GM23338 (cell line): ENCODE data around the gene ZXDA. TPM values are rescaled to one million over a fixed set of nuclear protein-coding genes. Genes with fewer than 3 reads are reported as not detected.

Experiments
- ATAC-seq: fragments of 200-7000 bp; cut with Tn5 transposase; 3 replicates; pipeline ENCODE4 v1.9.1; 2020
- DNase-seq: peaks from one replicate; pipeline ENCODE4 v3.0.0-alpha.2; 2015; ENCODE audit warnings: low spot score
- H2AFZ ChIP-seq: fragments of 200-600 bp; sonication (generic); 2 replicates; pipeline ENCODE4 v1.8.0; 2016; ENCODE audit warnings: antibody characterized with exemption, mild to moderate bottlenecking, moderate library complexity
- H3F3A ChIP-seq: fragments of 200-600 bp; sonication (generic); replicated peaks from 2 replicates; pipeline ENCODE4 v1.8.0; 2017; ENCODE audit warnings: antibody characterized with exemption, mixed run types, low read depth
- H3K27ac ChIP-seq: fragments of 200-600 bp; sonication (generic); 2 replicates; pipeline ENCODE4 v1.6.1; 2016; ENCODE audit warnings: low read depth
- H3K27me3 ChIP-seq: fragments of 200-600 bp; sonication (generic); 2 replicates; pipeline ENCODE4 v1.8.0; 2016; ENCODE audit warnings: mild to moderate bottlenecking, mixed run types, moderate library complexity; ENCODE audit not compliant: insufficient read depth
- H3K36me3 ChIP-seq: fragments of 200-600 bp; sonication (generic); 2 replicates; pipeline ENCODE4 v1.8.0; 2016; ENCODE audit warnings: mild to moderate bottlenecking; ENCODE audit not compliant: insufficient read depth
- H3K4me1 ChIP-seq: fragments of 200-600 bp; sonication (generic); 2 replicates; pipeline ENCODE4 v1.8.0; 2016; ENCODE audit warnings: mild to moderate bottlenecking, moderate library complexity; ENCODE audit not compliant: insufficient read depth
- H3K4me2 ChIP-seq: fragments of 200-600 bp; sonication (generic); 2 replicates; pipeline ENCODE4 v1.7.1; 2017; ENCODE audit warnings: mixed run types
- H3K4me3 ChIP-seq: fragments of 200-600 bp; sonication (generic); 2 replicates; pipeline ENCODE4 v1.6.1; 2016; ENCODE audit warnings: mixed run types
- H3K79me2 ChIP-seq: fragments of 200-600 bp; sonication (generic); replicated peaks from 2 replicates; pipeline ENCODE4 v1.8.0; 2017; ENCODE audit warnings: mild to moderate bottlenecking; ENCODE audit not compliant: insufficient read depth
- H3K9me2 ChIP-seq: fragments of 200-600 bp; sonication (generic); 2 replicates; pipeline ENCODE4 v1.8.0; 2017; ENCODE audit not compliant: insufficient read depth
- H4K20me1 ChIP-seq: fragments of 200-600 bp; sonication (generic); replicated peaks from 2 replicates; pipeline ENCODE4 v1.8.0; 2017; ENCODE audit warnings: mild to moderate bottlenecking; ENCODE audit not compliant: insufficient read depth
- H3K27ac Mint-ChIP-seq: 2 replicates; pipeline ENCODE4 v1.8.0; 2020; ENCODE audit warnings: inconsistent platforms, mild to moderate bottlenecking, moderate library complexity, mixed read lengths
- H3K27me3 Mint-ChIP-seq: 3 replicates; pipeline ENCODE4 v1.8.0; 2022; ENCODE audit warnings: low read depth, mild to moderate bottlenecking, moderate library complexity, mixed read lengths, inconsistent platforms; ENCODE audit not compliant: insufficient read depth, poor library complexity
- H3K36me3 Mint-ChIP-seq: 3 replicates; pipeline ENCODE4 v1.8.0; 2021; ENCODE audit warnings: low read depth, mild to moderate bottlenecking, inconsistent platforms, moderate library complexity, mixed read lengths
- H3K4me1 Mint-ChIP-seq: 3 replicates; pipeline ENCODE4 v1.8.0; 2020; ENCODE audit warnings: mild to moderate bottlenecking, inconsistent platforms, mixed read lengths
- H3K4me3 Mint-ChIP-seq: 3 replicates; pipeline ENCODE4 v1.8.0; 2021; ENCODE audit warnings: moderate library complexity, mild to moderate bottlenecking, inconsistent platforms, mixed read lengths
- H3K9me3 Mint-ChIP-seq: 3 replicates; pipeline ENCODE4 v1.8.0; 2020; ENCODE audit warnings: moderate library complexity, mild to moderate bottlenecking, inconsistent platforms, mixed read lengths
- CTCF ChIP-seq, 2 experiments: fragments of 200-600 bp in 1 of 2; sonication (generic) in 1 of 2; conservative IDR thresholded peaks; 2 replicates each; pipeline versions ENCODE4 v1.5.1 to v1.6.1; 2016 to 2017; ENCODE audit warnings: antibody characterized with exemption in 2 of 2, low read depth in 2 of 2, mild to moderate bottlenecking in 2 of 2, moderate library complexity in 1 of 2
- EZH2phosphoT487 ChIP-seq: fragments of 200-600 bp; sonication (generic); IDR thresholded peaks from one replicate; pipeline ENCODE4 v1.8.1; 2018; ENCODE audit warnings: antibody characterized with exemption; ENCODE audit not compliant: unreplicated experiment
- ZNF114 ChIP-seq: fragments of 250-450 bp; sonication (Bioruptor Pico); IDR thresholded peaks from 2 replicates; pipeline ENCODE4 v1.5.0; 2020; ENCODE audit warnings: mild to moderate bottlenecking, moderate library complexity
- ZNF331 ChIP-seq: fragments of 250-450 bp; sonication (Bioruptor Pico); IDR thresholded peaks from 2 replicates; pipeline ENCODE4 v1.5.0; 2020; ENCODE audit warnings: low read depth, mild to moderate bottlenecking, moderate library complexity
- ZNF462 ChIP-seq: fragments of 250-450 bp; sonication (Bioruptor Pico); IDR thresholded peaks from 2 replicates; pipeline ENCODE4 v1.5.0; 2020; ENCODE audit warnings: mild to moderate bottlenecking, moderate library complexity
- polyA plus RNA-seq: library from polyadenylated mRNA; unstranded; fragments of >200 nt; fragmentation: Nextera tagmentation; extraction: Ambion mirVana; gene quantifications from 2 replicates; pipeline ENCODE4 v1.2.1, GENCODE V29; 2016
- total RNA-seq: library from RNA; depleted of rRNA; stranded (reverse); fragments of >200 nt; shearing (Covaris generic); gene quantifications from 2 replicates; pipeline ENCODE4 v1.2.3, GENCODE V29; 2014

ZXDA gene
- total and polyA plus RNA-seq, 2 experiments from 2014 or later, result 0.42 to 4.6 TPM

DNA sequence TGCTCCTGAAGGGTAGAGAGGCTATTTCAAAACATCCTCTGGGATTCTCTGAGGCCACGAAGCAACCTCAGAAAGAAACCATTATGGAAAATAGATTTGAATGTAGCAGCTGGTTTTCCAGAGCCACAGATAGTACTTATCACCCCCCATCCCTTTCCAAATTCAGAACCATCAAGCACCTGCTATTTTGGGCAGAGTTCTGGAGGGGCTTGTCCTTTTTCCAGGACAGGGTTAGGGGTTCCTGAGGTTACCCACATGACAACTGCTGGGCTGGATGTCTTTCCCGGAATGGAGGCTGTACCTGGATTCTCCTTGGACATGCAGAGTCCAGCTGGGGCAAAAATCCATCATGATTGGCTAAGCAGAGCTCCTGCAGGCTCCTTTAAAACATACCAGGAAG lies 22.0 kb upstream of the ZXDA start (continued):
- no peak for TF ChIP-seq ZNF462 (CRISPR knock-in tag)
- no peak for TF ChIP-seq CTCF (conservative IDR thresholded peaks at IDR 0.05; ENCODE audit: low read depth in 2 of 2)

GRCh38 chrX:57930051-57930450 lies 19.8 kb upstream of the ZXDA start:
- Histone ChIP-seq H3K4me1 (no peaks in the 10 kb centered on the region), H4K20me1 (no peaks in the 10 kb centered on the region), H3K4me2 (no peak overlapping the region), H3K27ac (no peak overlapping the region), H3K9me2 (no peaks in the 10 kb centered on the region), H3K36me3 (no peaks in the 10 kb centered on the region), H2AFZ (no peak overlapping the region), H3F3A (no peaks in the 10 kb centered on the region), H3K79me2 (no peaks in the 10 kb centered on the region), H3K4me3 (no peak overlapping the region), H3K27me3 (no peaks in the 10 kb centered on the region)
- no peaks in the 10 kb centered on the region for H3K27me3 Mint-ChIP-seq
- H3K4me3 Mint-ChIP-seq, result no peak overlapping the region
- peaks cover 3% of the 10 kb centered on the region; the same call in 1 of the 3 replicates for H3K4me1 Mint-ChIP-seq
- no peak for TF ChIP-seq ZNF114 (CRISPR knock-in tag)
- TF ChIP-seq EZH2phosphoT487, result no peak
- no peak for TF ChIP-seq ZNF331 (CRISPR knock-in tag)
- no peak overlapping the region for H3K27ac Mint-ChIP-seq
- DNase-seq (no peak), ATAC-seq (no peak)
- peaks cover 77% of the 10 kb centered on the region for H3K9me3 Mint-ChIP-seq
- no peaks in the 10 kb centered on the region for H3K36me3 Mint-ChIP-seq
